SK-N-SH treated with all-trans-retinoic acid at 6 μM for 48 hours (cell line): ENCODE results near the gene POU4F1.

ENCODE experiments used
- ESRRG ChIP-seq: fragments of 250-450 bp; sonication (Bioruptor Pico); IDR thresholded peaks from 2 replicates; pipeline ENCODE4 v1.6.1; 2021; ENCODE audit warnings: mild to moderate bottlenecking
- OSR1 ChIP-seq: fragments of 250-450 bp; sonication (Bioruptor Pico); IDR thresholded peaks from 2 replicates; pipeline ENCODE4 v1.8.0; 2022; ENCODE audit warnings: moderate library complexity, mild to moderate bottlenecking, inconsistent platforms
- SNAI2 ChIP-seq: fragments of 250-450 bp; sonication (Bioruptor Pico); IDR thresholded peaks from 2 replicates; pipeline ENCODE4 v1.5.0; 2020; ENCODE audit warnings: mild to moderate bottlenecking, moderate library complexity
- ZFP3 ChIP-seq: fragments of 250-450 bp; sonication (Bioruptor Pico); IDR thresholded peaks from 2 replicates; pipeline ENCODE4 v1.5.0; 2020; ENCODE audit warnings: mild to moderate bottlenecking, moderate library complexity
- ZFP30 ChIP-seq: fragments of 450-650 bp; formaldehyde crosslinking; IDR thresholded peaks from 2 replicates; pipeline ENCODE4 v1.5.0; 2022; ENCODE audit warnings: mild to moderate bottlenecking, moderate library complexity
- ZNF565 ChIP-seq: fragments of 450-650 bp; formaldehyde crosslinking; conservative IDR thresholded peaks from 2 replicates; pipeline ENCODE4 v1.5.0; 2020; ENCODE audit warnings: low read depth, mild to moderate bottlenecking, moderate library complexity
- TF ChIP-seq, protein P1 (sequence below): fragments of 250-450 bp; sonication (Bioruptor Pico); IDR thresholded peaks from 2 replicates; pipeline ENCODE4 v1.5.1; 2021; ENCODE audit warnings: mild to moderate bottlenecking, moderate library complexity

GRCh38 chr13:78601874-78602560 lies 1.3 kb downstream of the POU4F1 start:
- TF ChIP-seq, protein P1, sequence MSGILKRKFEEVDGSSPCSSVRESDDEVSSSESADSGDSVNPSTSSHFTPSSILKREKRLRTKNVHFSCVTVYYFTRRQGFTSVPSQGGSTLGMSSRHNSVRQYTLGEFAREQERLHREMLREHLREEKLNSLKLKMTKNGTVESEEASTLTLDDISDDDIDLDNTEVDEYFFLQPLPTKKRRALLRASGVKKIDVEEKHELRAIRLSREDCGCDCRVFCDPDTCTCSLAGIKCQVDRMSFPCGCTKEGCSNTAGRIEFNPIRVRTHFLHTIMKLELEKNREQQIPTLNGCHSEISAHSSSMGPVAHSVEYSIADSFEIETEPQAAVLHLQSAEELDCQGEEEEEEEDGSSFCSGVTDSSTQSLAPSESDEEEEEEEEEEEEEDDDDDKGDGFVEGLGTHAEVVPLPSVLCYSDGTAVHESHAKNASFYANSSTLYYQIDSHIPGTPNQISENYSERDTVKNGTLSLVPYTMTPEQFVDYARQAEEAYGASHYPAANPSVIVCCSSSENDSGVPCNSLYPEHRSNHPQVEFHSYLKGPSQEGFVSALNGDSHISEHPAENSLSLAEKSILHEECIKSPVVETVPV (CRISPR knock-in tag), result no peak
- TF ChIP-seq ZFP30 (CRISPR knock-in tag), result no peak
- no peak for TF ChIP-seq ESRRG (CRISPR knock-in tag)
- TF ChIP-seq SNAI2, result no peak
- no peak for TF ChIP-seq OSR1
- TF ChIP-seq ZFP3 (CRISPR knock-in tag), result no peak
- TF ChIP-seq ZNF565, result no peak
